GM19452 (cell line): Measurements from ENCODE around the gene PPP3R1.

Experiments used
- ATAC-seq: cut with Tn5 transposase; IDR thresholded peaks from one replicate; pipeline ENCODE4 v1.9.1; 2021; ENCODE audit not compliant: unreplicated experiment

The PPP3R1 gene

GRCh38 chr2:68252400-68253218 is at the start of gene PPP3R1:
Gene PPP3R1, minus strand, starts transcription at chr2:68252532. Its CDS starts 405 bp downstream, at chr2:68252127.
- ATAC-seq: peak; percentile 81

GRCh38 chr2:68295516-68295915 is 43.2 kb upstream of the PPP3R1 start:
- peak; percentile 81 for ATAC-seq

- no peak for ATAC-seq
Measured at GRCh38 chr2:68294913-68295312, 42.6 kb upstream of the PPP3R1 start.

GRCh38 chr2:68294187-68294586 is 41.9 kb upstream of the PPP3R1 start:
- no peak for ATAC-seq

GRCh38 chr2:68293755-68294154 is 41.4 kb upstream of the PPP3R1 start:
- no peak for ATAC-seq

GRCh38 chr2:68293024-68293423 is 40.7 kb upstream of the PPP3R1 start:
- no peak for ATAC-seq

- ATAC-seq: no peak
Measured at GRCh38 chr2:68292108-68292710, 39.9 kb upstream of the PPP3R1 start.

GRCh38 chr2:68291314-68291713 is 39.0 kb upstream of the PPP3R1 start:
- ATAC-seq: no peak

GRCh38 chr2:68290901-68291300 is 38.6 kb upstream of the PPP3R1 start:
- ATAC-seq: no peak

- no peak for ATAC-seq
Measured at GRCh38 chr2:68287580-68288441, 35.5 kb upstream of the PPP3R1 start.

GRCh38 chr2:68284896-68285295 is 32.6 kb upstream of the PPP3R1 start:
- ATAC-seq: no peak

- ATAC-seq: no peak
Measured at GRCh38 chr2:68283419-68283812, 31.1 kb upstream of the PPP3R1 start.

GRCh38 chr2:68282811-68283418 is 30.6 kb upstream of the PPP3R1 start:
- no peak for ATAC-seq

- no peak for ATAC-seq
Measured at GRCh38 chr2:68280796-68281195, 28.5 kb upstream of the PPP3R1 start.

- no peak for ATAC-seq
Measured at GRCh38 chr2:68280348-68280747, 28.0 kb upstream of the PPP3R1 start.

- no peak for ATAC-seq
Measured at GRCh38 chr2:68279691-68280090, 27.4 kb upstream of the PPP3R1 start.

- no peak for ATAC-seq
Measured at GRCh38 chr2:68278169-68278568, 25.8 kb upstream of the PPP3R1 start.

- no peak for ATAC-seq
Measured at GRCh38 chr2:68274022-68274421, 21.7 kb upstream of the PPP3R1 start.

- no peak for ATAC-seq
Measured at GRCh38 chr2:68272246-68272994, 20.1 kb upstream of the PPP3R1 start.

- ATAC-seq: no peak
Measured at GRCh38 chr2:68266655-68267054, 14.3 kb upstream of the PPP3R1 start.
